Stomach (tissue), 9 donors: ENCODE data around the gene RECQL. TPM values are rescaled to one million over a fixed set of nuclear protein-coding genes. Genes with fewer than 3 reads are reported as not detected.

Experiments
- DNase-seq, 2 donors: peaks; one replicate each; pipeline versions ENCODE4 v3.0.0 to v3.0.0-alpha.2; 2013 to 2019
- H3K27ac ChIP-seq, 5 donors: fragments of 200-600 bp in 4 of 5; sonication (generic) in 4 of 5; one replicate each; pipeline ENCODE4 v1.5.1; 2013 to 2019; ENCODE audit warnings: mild to moderate bottlenecking in 1 of 5, moderate library complexity in 1 of 5
- H3K27me3 ChIP-seq, 3 donors: fragments of 200-600 bp; sonication (generic); one replicate each; pipeline ENCODE4 v1.5.1; 2017 to 2019; ENCODE audit warnings: mixed run types in 1 of 3
- H3K36me3 ChIP-seq, 4 donors: fragments of 200-600 bp; sonication (generic); 1 replicate in 3 of 4; 2 replicates in 1 of 4; pipeline ENCODE4 v1.5.1; 2016 to 2019
- H3K4me1 ChIP-seq, 4 donors: fragments of 200-600 bp; sonication (generic); one replicate each; pipeline ENCODE4 v1.5.1; 2016 to 2019
- H3K4me3 ChIP-seq, 4 donors: fragments of 200-600 bp; sonication (generic) in 3 of 4; one replicate each; pipeline ENCODE4 v1.5.1; 2016 to 2019; ENCODE audit warnings: mild to moderate bottlenecking in 1 of 4
- H3K9me3 ChIP-seq, 4 donors: fragments of 200-600 bp; sonication (generic); one replicate each; pipeline ENCODE4 v1.5.1; 2016 to 2019
- CTCF ChIP-seq, 7 experiments: fragments of 450-650 bp in 4 of 7; fragments of 200-600 bp in 3 of 7; sonication (generic) in 3 of 7; IDR thresholded peaks; one replicate each; pipeline ENCODE4 v1.5.1; 2016 to 2019; ENCODE audit warnings: antibody characterized with exemption in 7 of 7, control low read depth in 2 of 7, mild to moderate bottlenecking in 1 of 7
- EP300 ChIP-seq: sonication (generic); formaldehyde crosslinking; IDR thresholded peaks from one replicate; pipeline ENCODE4 v1.6.1; 2017; ENCODE audit warnings: antibody characterized with exemption
- POLR2A ChIP-seq, 4 donors: fragments of 450-650 bp; IDR thresholded peaks; one replicate each; pipeline ENCODE4 v1.6.1; 2016; ENCODE audit warnings: antibody characterized with exemption in 4 of 4, control low read depth in 2 of 4, mild to moderate bottlenecking in 1 of 4, moderate library complexity in 1 of 4
- POLR2AphosphoS5 ChIP-seq, 3 donors: sonication (generic); formaldehyde crosslinking; IDR thresholded peaks; one replicate each; pipeline ENCODE4 v1.6.1; 2016; ENCODE audit warnings: antibody characterized with exemption in 3 of 3
- WGBS, 5 donors: extraction: QIAGEN DNeasy Blood & Tissue Kit in 3 of 5; methylation state at CpG; one replicate each; pipeline versions ENCODE4 v1.1.5 to v1.1.7; 2013 to 2018; 5-methylcytosine and 5-hydroxymethylcytosine counted together
- intact Hi-C: fragments of 100-400 bp; cut with DNase I; formaldehyde crosslinking; loops from one replicate; pipeline ENCODE4 v1.15.1; 2023; ENCODE audit warnings: low total_unique reads
- polyA plus RNA-seq, 3 donors: library from polyadenylated mRNA; stranded (reverse); fragments of 200-250 nt; gene quantifications; one replicate each; pipeline ENCODE4 v1.2.3, GENCODE V29; 2013
- total RNA-seq, 5 donors: library from RNA; depleted of rRNA; stranded (reverse); fragments of >200 nt; gene quantifications; one replicate each; pipeline versions ENCODE4 v1.1.0 to v1.2.3, GENCODE V29; 2014 to 2016
- donor health status: healthy with polysubstance abuse.
- donor health status: Bipolar disorder and iron deficiency.
- donor health status: healthy.

The RECQL gene
- total and polyA plus RNA-seq, 8 donors, result 4.3 to 56.5 (median 12.7) TPM

- H3K9me3 ChIP-seq, result no peaks in the 10 kb centered on the region
- no peaks in the 10 kb centered on the region for H3K4me1 ChIP-seq
- TF ChIP-seq POLR2A (IDR thresholded peaks at IDR 0.05) (no peak), POLR2AphosphoS5 (IDR thresholded peaks at IDR 0.05) (no peak), EP300 (no peak), CTCF (IDR thresholded peaks at IDR 0.05) (no peak)
- intact Hi-C loops, result no loop called here
- H3K36me3 ChIP-seq, result peaks cover 40 to 98% (median 96%) of the 10 kb centered on the region in 4 donors
- DNase-seq, result no peak
- 86 to 98% (median 92%) methylated on average over 2 of the region's 2 CpGs for WGBS, 5 donors
- no peak overlapping the region for H3K4me3 ChIP-seq
- no peaks in the 10 kb centered on the region for H3K27me3 ChIP-seq
- H3K27ac ChIP-seq, result no peak overlapping the region
Measured at GRCh38 chr12:21459474-21459873, 42.0 kb downstream of the RECQL start.

- H3K27ac ChIP-seq, result no peak overlapping the region
- TF ChIP-seq POLR2AphosphoS5 (IDR thresholded peaks at IDR 0.05) (no peak), EP300 (no peak), POLR2A (IDR thresholded peaks at IDR 0.05) (no peak), CTCF (IDR thresholded peaks at IDR 0.05) (no peak)
- no peaks in the 10 kb centered on the region for H3K9me3 ChIP-seq
- H3K4me1 ChIP-seq, result no peaks in the 10 kb centered on the region
- peaks cover 35 to 94% (median 90%) of the 10 kb centered on the region in 4 donors for H3K36me3 ChIP-seq
- intact Hi-C loops, result no loop called here
- DNase-seq, result no peak
- 65 to 70% (median 66%) methylated on average over 7 of the region's 7 CpGs for WGBS, 5 donors
- H3K4me3 ChIP-seq, result no peak overlapping the region
- H3K27me3 ChIP-seq, result no peaks in the 10 kb centered on the region
Measured at GRCh38 chr12:21456291-21456780, 45.1 kb downstream of the RECQL start.

GRCh38 chr12:21453312-21453852, 48.1 kb downstream of the RECQL start:
- Histone ChIP-seq H3K4me1 (no peaks in the 10 kb centered on the region), H3K4me3 (no peak overlapping the region), H3K27ac (no peak overlapping the region), H3K36me3 (peaks cover 28 to 96% (median 91%) of the 10 kb centered on the region in 4 donors), H3K27me3 (no peaks in the 10 kb centered on the region), H3K9me3 (no peaks in the 10 kb centered on the region)
- TF ChIP-seq CTCF (IDR thresholded peaks at IDR 0.05) (no peak), POLR2AphosphoS5 (IDR thresholded peaks at IDR 0.05) (no peak), POLR2A (IDR thresholded peaks at IDR 0.05) (no peak), EP300 (no peak)
- 85 to 91% (median 88%) methylated on average over 4 of the region's 4 CpGs for WGBS, 5 donors
- DNase-seq, result no peak
- intact Hi-C loops, result no loop called here

GRCh38 chr12:21451529-21451928, 49.9 kb downstream of the RECQL start:
- H3K36me3 ChIP-seq, result peaks cover 28 to 96% (median 91%) of the 10 kb centered on the region in 4 donors
- TF ChIP-seq POLR2A (IDR thresholded peaks at IDR 0.05), result no peak
- TF ChIP-seq CTCF (IDR thresholded peaks at IDR 0.05), result no peak
- no peak for TF ChIP-seq POLR2AphosphoS5 (IDR thresholded peaks at IDR 0.05)
- TF ChIP-seq EP300, result no peak

More at GRCh38 chr12:21451529-21451928, 49.9 kb downstream of the RECQL start:
- 0 to 47% (median 35%) methylated on average over 1 of the region's 1 CpG for WGBS, 5 donors
- DNase-seq, result no peak
- H3K27me3 ChIP-seq, result no peaks in the 10 kb centered on the region
- H3K4me3 ChIP-seq, result no peak overlapping the region
- H3K9me3 ChIP-seq, result no peaks in the 10 kb centered on the region
- intact Hi-C loops, result no loop called here
- H3K4me1 ChIP-seq, result no peaks in the 10 kb centered on the region
- no peak overlapping the region for H3K27ac ChIP-seq
